Neural progenitor cell (in vitro differentiated cells): ENCODE measurements around the gene LRR1. TPM values are rescaled to one million over a fixed set of nuclear protein-coding genes. Genes with fewer than 3 reads are reported as not detected.
"Not testable (repeated sequence)": the region's sequence is repeated elsewhere in the genome, so short reads cannot be mapped to it uniquely, and the experiment has no call there.

ENCODE experiments used
- DNase-seq: peaks from one replicate; pipeline ENCODE4 v3.0.0-alpha.2; 2016; ENCODE audit warnings: low spot score
- H2AFZ ChIP-seq: fragments of 200-600 bp; sonication (generic); replicated peaks from 2 replicates; pipeline ENCODE4 v1.6.1; 2016; ENCODE audit warnings: antibody characterized with exemption
- H3F3A ChIP-seq: fragments of 200-600 bp; sonication (generic); 2 replicates; pipeline ENCODE4 v1.6.1; 2016; ENCODE audit warnings: antibody characterized with exemption, low read depth
- H3K27ac ChIP-seq: fragments of 200-600 bp; sonication (generic); 2 replicates; pipeline ENCODE4 v1.5.1; 2016; ENCODE audit warnings: mild to moderate bottlenecking
- H3K27me3 ChIP-seq: fragments of 200-600 bp; sonication (generic); 2 replicates; pipeline ENCODE4 v1.6.1; 2016; ENCODE audit warnings: mild to moderate bottlenecking, moderate library complexity
- H3K36me3 ChIP-seq: fragments of 200-600 bp; sonication (generic); 2 replicates; pipeline ENCODE4 v1.5.1; 2016
- H3K4me1 ChIP-seq: fragments of 200-600 bp; sonication (generic); 2 replicates; pipeline ENCODE4 v1.6.1; 2016; ENCODE audit warnings: mixed run types
- H3K4me2 ChIP-seq: fragments of 200-600 bp; sonication (generic); 2 replicates; pipeline ENCODE4 v1.6.1; 2016
- H3K4me3 ChIP-seq: fragments of 200-600 bp; sonication (generic); 2 replicates; pipeline ENCODE4 v1.5.1; 2016
- H3K79me2 ChIP-seq: fragments of 200-600 bp; sonication (generic); 2 replicates; pipeline ENCODE4 v1.6.1; 2016; ENCODE audit warnings: low read depth
- H3K9ac ChIP-seq: fragments of 200-600 bp; sonication (generic); 2 replicates; pipeline ENCODE4 v1.6.1; 2016
- H3K9me3 ChIP-seq: fragments of 200-600 bp; sonication (generic); 2 replicates; pipeline ENCODE4 v1.5.1; 2016; ENCODE audit warnings: low read depth
- H4K20me1 ChIP-seq: fragments of 200-600 bp; sonication (generic); 2 replicates; pipeline ENCODE4 v1.6.1; 2016; ENCODE audit warnings: low read depth
- H3K27ac Mint-ChIP-seq: 3 replicates; pipeline ENCODE4 v1.8.0; 2021; ENCODE audit warnings: mixed read lengths
- H3K27me3 Mint-ChIP-seq: 2 replicates; pipeline ENCODE4 v1.8.0; 2022; ENCODE audit warnings: low read depth, mild to moderate bottlenecking, inconsistent platforms, moderate library complexity, mixed read lengths; ENCODE audit not compliant: insufficient read depth
- H3K36me3 Mint-ChIP-seq: 3 replicates; pipeline ENCODE4 v1.8.0; 2021; ENCODE audit warnings: mixed read lengths
- H3K4me1 Mint-ChIP-seq: 3 replicates; pipeline ENCODE4 v1.8.0; 2021; ENCODE audit warnings: mixed read lengths
- H3K4me3 Mint-ChIP-seq: 3 replicates; pipeline ENCODE4 v1.8.0; 2021; ENCODE audit warnings: mild to moderate bottlenecking, moderate library complexity, mixed read lengths
- H3K9me3 Mint-ChIP-seq: 3 replicates; pipeline ENCODE4 v1.8.0; 2020; ENCODE audit warnings: mixed read lengths
- CTCF ChIP-seq: fragments of 200-600 bp; sonication (generic); IDR thresholded peaks from 2 replicates; pipeline ENCODE4 v1.5.1; 2017; ENCODE audit warnings: antibody characterized with exemption, mild to moderate bottlenecking
- EZH2 ChIP-seq: fragments of 200-600 bp; sonication (generic); IDR thresholded peaks from 2 replicates; pipeline ENCODE4 v1.6.1; 2017; ENCODE audit warnings: antibody characterized with exemption, mild to moderate bottlenecking, moderate library complexity
- EZH2phosphoT487 ChIP-seq: fragments of 200-600 bp; sonication (generic); IDR thresholded peaks from 2 replicates; pipeline ENCODE4 v1.6.1; 2017; ENCODE audit warnings: antibody characterized with exemption
- total RNA-seq: library from RNA; depleted of rRNA; stranded (reverse); fragments of >200 nt; gene quantifications from 2 replicates; pipeline ENCODE4 v1.2.3, GENCODE V29; 2015; ENCODE audit warnings: low replicate concordance

LRR1 gene
- total RNA-seq, 1 donor from 2014 or later, result 35.2 TPM

- Histone ChIP-seq H3K9ac (no peak overlapping the region), H3K27ac (no peak overlapping the region), H3K79me2 (peaks cover 48% of the 10 kb centered on the region), H3F3A (peaks cover 39% of the 10 kb centered on the region), H3K4me1 (peaks cover 7% of the 10 kb centered on the region), H3K36me3 (peaks cover 4% of the 10 kb centered on the region), H2AFZ (no peak overlapping the region), H4K20me1 (peaks cover 19% of the 10 kb centered on the region), H3K4me3 (no peak overlapping the region), H3K27me3 (no peaks in the 10 kb centered on the region), H3K4me2 (no peak overlapping the region), H3K9me3 (no peaks in the 10 kb centered on the region)
- Mint-ChIP-seq H3K4me1 (peaks cover 17% of the 10 kb centered on the region), H3K36me3 (peaks cover 21% of the 10 kb centered on the region), H3K4me3 (no peak overlapping the region), H3K9me3 (no peaks in the 10 kb centered on the region), H3K27me3 (peaks cover 5% of the 10 kb centered on the region), H3K27ac (no peak overlapping the region)
- TF ChIP-seq EZH2 (no peak), CTCF (no peak), EZH2phosphoT487 (no peak)
- DNase-seq, result no peak
These were observed 17.0 kb downstream of the LRR1 start for GRCh38 chr14:49615776-49616175.

GRCh38 chr14:49617852-49618519 lies 19.2 kb downstream of the LRR1 start:
- Histone ChIP-seq H3K27me3 (no peaks in the 10 kb centered on the region), H3K4me2 (no peak overlapping the region), H4K20me1 (peaks cover 37% of the 10 kb centered on the region), H3K27ac (no peak overlapping the region), H3K36me3 (peaks cover 8% of the 10 kb centered on the region), H3K9me3 (no peaks in the 10 kb centered on the region), H2AFZ (no peak overlapping the region), H3F3A (peaks cover 44% of the 10 kb centered on the region), H3K9ac (no peak overlapping the region), H3K4me1 (peaks cover 22% of the 10 kb centered on the region), H3K79me2 (peaks cover 53% of the 10 kb centered on the region), H3K4me3 (no peak overlapping the region)
- Mint-ChIP-seq H3K4me1 (peaks cover 30% of the 10 kb centered on the region), H3K27ac (no peak overlapping the region), H3K4me3 (no peak overlapping the region), H3K9me3 (no peaks in the 10 kb centered on the region), H3K27me3 (peaks cover 5% of the 10 kb centered on the region), H3K36me3 (peaks cover 23% of the 10 kb centered on the region)
- TF ChIP-seq EZH2phosphoT487 (no peak), CTCF (no peak), EZH2 (no peak)
- DNase-seq, result no peak

- H3K36me3 Mint-ChIP-seq, result peaks cover 21% of the 10 kb centered on the region
- H3K27ac Mint-ChIP-seq, result peak overlapping the region; percentile 95
- H3K9me3 ChIP-seq, H3K27me3 ChIP-seq, DNase-seq, H3K27me3 Mint-ChIP-seq, H3K9me3 Mint-ChIP-seq, H3K27ac ChIP-seq, H2AFZ ChIP-seq, H3K36me3 ChIP-seq: not testable (repeated sequence)
- peaks cover 34% of the 10 kb centered on the region for H3K4me1 Mint-ChIP-seq
- peaks cover 49% of the 10 kb centered on the region for H3F3A ChIP-seq
- H3K4me3 ChIP-seq, result peak overlapping the region; percentile 72
- peaks cover 22% of the 10 kb centered on the region for H3K4me1 ChIP-seq
- peaks cover 45% of the 10 kb centered on the region for H4K20me1 ChIP-seq
- H3K4me3 Mint-ChIP-seq, result peak overlapping the region; percentile 100
- peak overlapping the region; percentile 65 for H3K9ac ChIP-seq
- peaks cover 61% of the 10 kb centered on the region for H3K79me2 ChIP-seq
- H3K4me2 ChIP-seq, result peak overlapping the region; percentile 93
These were observed 20.5 kb downstream of the LRR1 start for GRCh38 chr14:49619273-49619672.

- Histone ChIP-seq H3K4me1 (peaks cover 22% of the 10 kb centered on the region), H3K27ac (peak overlapping the region; percentile 88), H3F3A (peaks cover 53% of the 10 kb centered on the region), H4K20me1 (peaks cover 48% of the 10 kb centered on the region), H3K9ac (peak overlapping the region; percentile 65), H3K4me3 (peak overlapping the region; percentile 72), H3K36me3 (peaks cover 11% of the 10 kb centered on the region), H3K9me3 (no peaks in the 10 kb centered on the region), H3K79me2 (peaks cover 61% of the 10 kb centered on the region), H2AFZ (no peak overlapping the region), H3K4me2 (peak overlapping the region; percentile 93), H3K27me3 (no peaks in the 10 kb centered on the region)
- TF ChIP-seq EZH2phosphoT487, result no peak
- TF ChIP-seq CTCF, result no peak
- no peak for TF ChIP-seq EZH2
- peaks cover 34% of the 10 kb centered on the region for H3K4me1 Mint-ChIP-seq
- peaks cover 5% of the 10 kb centered on the region for H3K27me3 Mint-ChIP-seq
- peak overlapping the region; percentile 100 for H3K4me3 Mint-ChIP-seq
- DNase-seq, result no peak
- H3K9me3 Mint-ChIP-seq, result no peaks in the 10 kb centered on the region
- H3K27ac Mint-ChIP-seq, result peak overlapping the region; percentile 95
- peaks cover 20% of the 10 kb centered on the region for H3K36me3 Mint-ChIP-seq
These were observed 21.0 kb downstream of the LRR1 start for GRCh38 chr14:49619730-49620129.
